Activated CD4-positive, alpha-beta memory T cell treated with anti-CD3 and anti-CD28 coated beads for 36 hours (primary cell): Measurements from ENCODE around the gene XRCC1. TPM values are rescaled to one million over a fixed set of nuclear protein-coding genes. Genes with fewer than 3 reads are reported as not detected.

Experiments
- total RNA-seq, 2 experiments: library from RNA; stranded (reverse); gene quantifications; one replicate each; pipeline ENCODE4 v1.2.3, GENCODE V29; 2021

Gene XRCC1
- total RNA-seq, 2 experiments from 2014 or later = 42.5 to 43.0 TPM

Other genes starting within 250 kb of the XRCC1 start
- not detected for gene CD177, start 221.8 kb downstream of the XRCC1 start, total RNA-seq
- not detected for gene TEX101, start 160.6 kb downstream of the XRCC1 start, total RNA-seq
- gene LYPD3, start 109.9 kb downstream of the XRCC1 start, total RNA-seq = 1 to 10 TPM; 2.3 TPM
- 10 to 100 TPM; 13.5 to 15.2 TPM for gene PHLDB3, start 70.8 kb downstream of the XRCC1 start, total RNA-seq
- gene ETHE1, start 48.3 kb downstream of the XRCC1 start, total RNA-seq = 100 to 1,000 TPM; 104 to 112 TPM
- gene ZNF575, start 42.3 kb downstream of the XRCC1 start, total RNA-seq = 1 to 10 TPM; 3.1 to 3.7 TPM
- gene PINLYP, start 274 bp upstream of the XRCC1 start, total RNA-seq = 1 to 10 TPM; 2.2 to 3.7 TPM
- 10 to 100 TPM; 18.3 to 19.9 TPM for gene IRGQ, start 20.6 kb upstream of the XRCC1 start, total RNA-seq
- 10 to 100 TPM; 12.6 to 14.1 TPM for gene ZNF576, start 21.1 kb upstream of the XRCC1 start, total RNA-seq
- under 1 TPM; 0.39 to 0.59 TPM for gene SRRM5, start 36.6 kb upstream of the XRCC1 start, total RNA-seq
- 10 to 100 TPM; 11.7 to 12.5 TPM for gene ZNF428, start 44.1 kb upstream of the XRCC1 start, total RNA-seq
- gene CADM4, start 64.3 kb upstream of the XRCC1 start, total RNA-seq = under 1 TPM; 0.39 to 0.57 TPM
- 10 to 100 TPM; 14.4 to 15.1 TPM for gene PLAUR, start 94.6 kb upstream of the XRCC1 start, total RNA-seq
- not detected for gene IRGC, start 140.5 kb upstream of the XRCC1 start, total RNA-seq
- 10 to 100 TPM; 58.2 to 58.3 TPM for gene SMG9, start 179.4 kb upstream of the XRCC1 start, total RNA-seq
- 100 to 1,000 TPM; 120 to 130 TPM for gene KCNN4, start 205.4 kb upstream of the XRCC1 start, total RNA-seq
- gene LYPD5, start 226.9 kb upstream of the XRCC1 start, total RNA-seq = 1 to 10 TPM in 1 of 2 experiments, under 1 TPM in 1; 0.62 to 1.2 TPM